DMS114 treated with DMSO at 0.1 percent for 48 hours (cell line): ENCODE measurements around the gene SPOCK1.
A peak's percentile ranks its signal among the peaks of the same experiment; 100 is the strongest.

ENCODE experiments used
- DNase-seq: peaks from one replicate; lab custom pipeline; 2025; ENCODE audit not compliant: unreplicated experiment; lab: John Stamatoyannopoulos, UW

SPOCK1 gene

GRCh38 chr5:137335493-137335892, 163.6 kb downstream of the SPOCK1 start:
- DNase-seq = no peak

- DNase-seq = no peak
Measured at GRCh38 chr5:137333928-137334327, 165.2 kb downstream of the SPOCK1 start.

DNA sequence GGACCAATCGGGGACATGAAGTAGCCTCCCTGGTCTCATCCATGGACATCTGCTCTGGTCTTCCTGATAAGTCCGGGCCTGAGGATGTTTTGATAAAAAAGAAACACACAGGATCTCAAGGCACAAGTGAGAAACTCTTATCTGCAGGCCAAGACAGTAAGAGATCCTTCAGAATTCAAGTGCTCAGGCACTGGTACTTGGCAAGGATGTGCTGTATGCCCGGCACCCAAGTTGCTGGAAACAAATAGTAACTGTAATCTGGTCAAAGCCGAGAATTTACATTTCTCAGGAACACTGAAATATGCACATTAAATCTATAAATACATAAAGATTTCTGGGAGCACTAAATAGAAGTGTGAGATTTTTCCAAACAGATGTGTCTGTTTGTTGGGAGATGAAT, 165.7 kb downstream of the SPOCK1 start:
- no peak for DNase-seq

DNA sequence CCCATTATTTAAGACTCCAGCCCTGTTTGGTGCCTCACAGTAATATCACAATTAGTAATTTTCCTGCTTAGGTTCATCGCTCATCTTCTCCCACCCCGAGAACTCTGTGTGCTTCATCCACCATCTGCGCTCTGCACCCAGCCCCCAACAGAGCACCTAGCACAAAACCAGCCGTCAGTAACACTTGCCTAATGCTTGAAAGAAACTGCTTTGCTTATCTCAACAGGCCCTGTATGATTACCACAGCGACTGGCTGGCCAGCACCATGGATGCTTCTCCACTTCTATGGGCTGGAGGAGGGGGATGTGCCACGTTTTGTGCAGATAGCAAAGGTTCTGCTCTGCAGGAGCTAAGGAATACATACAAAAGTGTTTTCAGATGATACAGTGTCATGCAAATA, 166.8 kb downstream of the SPOCK1 start:
- no peak for DNase-seq

DNA sequence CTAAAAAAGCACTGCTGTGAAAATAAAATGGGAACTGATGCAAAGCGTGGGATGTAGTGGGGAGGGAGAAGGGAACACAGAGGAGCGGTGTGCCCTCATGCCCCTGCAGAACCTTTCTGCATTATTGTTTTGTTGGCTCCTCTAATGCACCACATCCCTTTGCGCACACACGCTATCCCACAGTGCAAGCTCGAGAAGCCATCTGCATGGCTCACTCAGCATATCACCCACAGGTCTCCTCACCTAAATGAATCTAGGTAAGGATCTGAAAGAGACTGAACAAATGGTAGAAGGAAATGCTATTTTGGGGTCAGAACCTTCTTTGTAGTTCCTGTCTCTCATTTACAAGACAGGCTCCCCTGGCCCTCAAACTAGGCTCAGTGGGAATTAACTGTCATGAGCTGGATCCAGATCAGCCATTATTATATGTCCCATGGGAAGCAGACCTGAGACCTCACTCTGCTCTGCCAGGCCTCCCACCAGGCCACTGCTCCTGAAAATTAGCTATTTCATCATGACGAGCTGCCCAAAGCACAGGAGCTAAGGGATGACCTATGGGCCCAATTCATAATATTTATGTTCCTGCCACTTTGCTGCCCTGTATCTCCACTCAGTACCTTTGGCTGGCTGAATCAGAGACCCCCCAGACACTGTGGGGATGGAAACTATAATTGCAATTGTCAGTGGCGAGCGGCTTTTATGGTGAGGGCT, 169.4 kb downstream of the SPOCK1 start:
- DNase-seq = no peak

- DNase-seq = no peak
Measured at GRCh38 chr5:137328991-137329390, 170.1 kb downstream of the SPOCK1 start.

DNA sequence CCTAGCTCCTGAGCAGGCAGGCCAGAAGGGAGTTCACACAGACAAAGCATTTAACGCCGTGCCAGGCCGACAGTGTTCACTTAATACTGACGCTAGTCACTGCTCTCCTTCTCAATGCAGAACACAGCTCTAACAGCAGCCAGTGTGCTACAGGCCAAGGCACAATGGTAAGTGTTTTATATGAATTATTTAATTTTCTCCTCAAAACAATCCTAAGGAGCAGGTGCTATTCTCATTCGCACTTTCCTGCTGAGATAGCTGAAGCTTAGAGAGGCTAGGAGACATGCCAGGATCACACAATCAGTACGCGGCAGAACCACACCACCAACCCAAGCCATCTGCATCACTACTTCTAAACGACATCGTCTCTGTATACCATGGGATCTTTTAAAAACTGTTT, 170.7 kb downstream of the SPOCK1 start:
- no peak for DNase-seq

GRCh38 chr5:137325721-137326120, 173.4 kb downstream of the SPOCK1 start:
- no peak for DNase-seq

DNA sequence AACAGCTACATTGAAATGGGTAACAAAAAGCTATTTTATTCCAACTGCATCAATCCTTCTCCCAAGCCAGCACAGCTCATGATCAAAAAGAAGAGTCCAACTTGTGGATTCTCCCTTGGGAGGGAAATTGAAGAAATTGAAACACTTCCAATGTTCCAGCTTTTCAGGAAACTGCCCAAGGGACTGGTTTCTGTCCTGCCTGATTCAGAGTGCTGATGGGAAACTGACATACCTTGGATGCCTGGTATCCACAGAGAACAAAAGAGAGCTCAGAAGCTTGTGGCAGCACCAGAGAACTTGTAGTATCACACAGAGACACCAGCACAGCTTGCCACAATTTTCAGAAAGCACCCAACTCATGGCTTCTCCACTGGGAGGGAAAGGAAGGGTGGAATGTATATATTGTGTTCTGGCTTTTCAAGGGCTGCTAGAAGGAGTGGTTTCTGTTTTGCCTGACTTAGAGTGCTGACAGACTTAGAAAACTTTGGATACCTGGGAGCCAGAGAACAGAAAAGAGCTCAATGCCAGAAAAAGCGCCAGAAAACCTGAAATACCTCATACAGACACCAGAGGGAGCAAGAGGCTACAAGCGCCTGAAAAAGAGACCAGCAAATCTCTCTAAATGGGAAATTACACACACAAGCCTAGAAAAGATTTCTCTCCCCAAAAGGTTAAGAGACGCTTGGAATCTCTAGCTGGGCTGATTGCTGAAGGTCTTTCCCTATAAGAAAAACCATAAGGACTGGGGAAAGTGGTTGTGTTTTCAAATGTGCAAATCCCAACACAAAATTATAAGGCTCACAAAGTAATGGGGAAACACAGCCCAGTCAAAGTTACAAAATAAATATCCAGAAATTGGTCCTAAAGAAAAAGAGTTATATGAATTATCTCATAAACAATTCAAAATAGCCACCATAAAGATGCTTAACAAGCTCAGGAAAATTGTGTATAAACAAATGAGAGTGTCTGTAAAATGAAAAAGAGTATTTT, 178.8 kb downstream of the SPOCK1 start:
- DNase-seq = peak; percentile 62

- DNase-seq = no peak
Measured at GRCh38 chr5:137318027-137318426, 181.1 kb downstream of the SPOCK1 start.

- DNase-seq = no peak
Measured at GRCh38 chr5:137316346-137316736, 182.8 kb downstream of the SPOCK1 start.

- no peak for DNase-seq
Measured at GRCh38 chr5:137315534-137316345, 183.4 kb downstream of the SPOCK1 start.

- DNase-seq = no peak
Measured at GRCh38 chr5:137315109-137315508, 184.0 kb downstream of the SPOCK1 start.

- DNase-seq = no peak
Measured at GRCh38 chr5:137313526-137314175, 185.5 kb downstream of the SPOCK1 start.

DNA sequence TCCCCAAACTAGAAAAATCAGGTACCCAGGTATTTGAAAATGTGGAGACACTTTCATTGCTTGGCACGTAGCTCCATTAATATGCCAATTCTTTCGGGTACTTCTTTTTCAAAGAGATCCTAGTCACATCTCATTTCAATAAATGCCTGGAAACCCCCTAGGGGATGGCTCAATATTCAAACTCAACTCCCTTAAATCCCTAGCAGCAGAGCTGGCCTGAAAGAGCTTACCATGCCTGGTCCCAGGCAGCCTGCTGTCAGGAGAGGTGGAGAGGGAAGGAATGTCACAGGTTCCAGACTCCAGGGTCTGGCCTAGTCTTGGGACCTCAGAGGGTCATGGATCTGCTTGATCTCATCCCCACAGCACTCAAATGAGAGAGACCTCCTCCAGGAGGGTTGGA, 187.1 kb downstream of the SPOCK1 start:
- no peak for DNase-seq

- no peak for DNase-seq
Measured at GRCh38 chr5:137310051-137310730, 188.9 kb downstream of the SPOCK1 start.

DNA sequence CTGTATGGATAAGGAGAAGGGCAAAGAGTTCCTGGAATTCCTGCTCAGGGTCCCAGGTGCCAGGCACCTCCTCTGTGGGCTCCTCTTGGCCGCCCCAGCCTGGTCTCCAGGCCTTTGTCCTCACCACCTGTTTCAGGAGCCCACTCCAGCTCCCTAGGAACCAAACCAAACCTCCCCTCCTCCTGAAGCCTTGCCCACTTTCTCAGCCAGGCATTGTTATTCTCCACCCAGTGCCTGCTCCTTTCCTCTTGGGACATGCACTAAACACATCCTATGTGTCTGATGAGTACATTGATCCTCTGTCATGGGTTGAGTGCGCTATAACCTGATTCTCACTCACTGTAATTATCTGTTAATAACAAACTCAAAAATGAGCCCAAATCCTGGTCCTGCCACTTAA, 189.8 kb downstream of the SPOCK1 start:
- no peak for DNase-seq

- DNase-seq = no peak
Measured at GRCh38 chr5:137308311-137308710, 190.8 kb downstream of the SPOCK1 start.

DNA sequence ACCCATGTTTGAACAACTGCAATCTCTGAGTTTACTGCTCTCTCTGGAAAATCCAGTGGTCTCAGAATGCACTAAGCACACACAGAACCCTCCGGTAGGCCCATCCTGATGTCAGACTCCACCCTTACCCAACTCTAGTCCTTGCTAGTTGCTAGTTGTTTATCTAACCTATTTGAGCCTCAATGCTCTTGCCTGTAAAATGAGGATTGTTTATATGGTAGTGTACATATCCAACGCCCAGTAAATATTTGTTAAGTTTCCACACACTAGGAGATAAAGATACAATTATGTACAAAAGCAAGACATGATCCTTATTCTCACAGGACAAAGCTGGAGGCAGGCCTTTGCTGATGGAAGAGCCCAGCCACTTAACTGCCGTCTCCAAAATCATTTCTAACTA, 192.2 kb downstream of the SPOCK1 start:
- DNase-seq = no peak

- DNase-seq = no peak
Measured at GRCh38 chr5:137305971-137306602, 193.0 kb downstream of the SPOCK1 start.
